Prostate gland (tissue), 2 donors: Measurements from ENCODE around the gene C3orf20. TPM values are rescaled to one million over a fixed set of nuclear protein-coding genes. Genes with fewer than 3 reads are reported as not detected.

Experiments used
- DNase-seq: peaks from one replicate; pipeline ENCODE4 v3.0.0-alpha.2; 2019; ENCODE audit warnings: low spot score
- H3K27ac ChIP-seq, 2 donors: fragments of 200-600 bp; sonication (generic); 2 replicates each; pipeline ENCODE4 v1.5.1; 2017 to 2019
- H3K27me3 ChIP-seq: fragments of 200-600 bp; sonication (generic); replicated peaks from 2 replicates; pipeline ENCODE4 v1.5.1; 2019; ENCODE audit not compliant: insufficient read depth
- H3K36me3 ChIP-seq, 2 donors: fragments of 200-600 bp; sonication (generic); 1 replicate in 1 of 2; 2 replicates in 1 of 2; pipeline versions ENCODE4 v1.5.1 to v1.8.1; 2017 to 2019
- H3K4me1 ChIP-seq: fragments of 200-600 bp; sonication (generic); replicated peaks from 2 replicates; pipeline ENCODE4 v1.5.1; 2019
- H3K4me3 ChIP-seq, 2 donors: fragments of 200-600 bp; sonication (generic); 2 replicates each; pipeline ENCODE4 v1.5.1; 2017 to 2019
- H3K9me3 ChIP-seq: fragments of 200-600 bp; sonication (generic); 2 replicates; pipeline ENCODE4 v1.5.1; 2017
- POLR2A ChIP-seq: fragments of 450-650 bp; IDR thresholded peaks from one replicate; pipeline ENCODE4 v1.6.1; 2016; ENCODE audit warnings: antibody characterized with exemption, mild to moderate bottlenecking
- POLR2AphosphoS5 ChIP-seq: sonication (generic); formaldehyde crosslinking; IDR thresholded peaks from one replicate; pipeline ENCODE4 v1.6.1; 2017; ENCODE audit warnings: antibody characterized with exemption
- WGBS: methylation state at CpG from one replicate; pipeline ENCODE4 v1.1.5; 2018; 5-methylcytosine and 5-hydroxymethylcytosine counted together
- intact Hi-C: fragments of 100-400 bp; cut with DNase I; formaldehyde crosslinking; loops from one replicate; pipeline ENCODE4 v1.14.2; 2022
- total RNA-seq, 2 donors: library from RNA; depleted of rRNA; stranded (reverse); fragments of >200 nt; gene quantifications; one replicate each; pipeline ENCODE4 v1.1.0, GENCODE V29; 2016
- TF ChIP-seq, protein P1 (sequence below), 4 experiments: fragments of 200-600 bp in 2 of 4; fragments of 450-650 bp in 2 of 4; sonication (generic) in 2 of 4; IDR thresholded peaks; 1 replicate in 3 of 4; 2 replicates in 1 of 4; pipeline ENCODE4 v1.5.1; 2016 to 2019; ENCODE audit warnings: antibody characterized with exemption in 4 of 4, mild to moderate bottlenecking in 2 of 4, moderate library complexity in 2 of 4

Gene C3orf20
- total RNA-seq, 2 donors from 2014 or later, result 0.28 TPM; not detected in 1

DNA sequence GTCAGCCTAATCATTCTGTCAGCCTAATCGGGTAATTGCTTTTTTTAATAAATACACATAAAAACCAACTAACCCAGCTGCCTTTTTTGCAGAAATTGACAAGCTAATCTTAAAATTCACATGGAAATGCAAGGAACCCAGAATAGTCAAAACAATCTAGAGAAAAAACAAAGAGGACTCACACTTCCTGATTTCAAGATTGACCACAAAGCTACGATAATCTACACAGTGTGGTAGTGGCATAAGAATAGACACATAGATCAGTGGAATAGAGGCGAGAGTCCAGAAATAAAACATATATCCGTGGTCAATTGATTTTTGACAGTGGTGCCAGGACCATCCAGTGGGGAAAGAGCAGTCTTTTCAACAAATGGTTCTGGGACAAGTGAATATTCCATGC, 2.4 kb upstream of the C3orf20 start:
- Histone ChIP-seq H3K4me3 (no peak overlapping the region), H3K27ac (no peak overlapping the region), H3K9me3 (no peaks in the 10 kb centered on the region), H3K36me3 (peaks cover 11 to 14% of the 10 kb centered on the region in 2 donors), H3K4me1 (no peaks in the 10 kb centered on the region), H3K27me3 (no peaks in the 10 kb centered on the region)
- WGBS, result 77% methylated on average over 4 of the region's 4 CpGs
- TF ChIP-seq, protein P1, sequence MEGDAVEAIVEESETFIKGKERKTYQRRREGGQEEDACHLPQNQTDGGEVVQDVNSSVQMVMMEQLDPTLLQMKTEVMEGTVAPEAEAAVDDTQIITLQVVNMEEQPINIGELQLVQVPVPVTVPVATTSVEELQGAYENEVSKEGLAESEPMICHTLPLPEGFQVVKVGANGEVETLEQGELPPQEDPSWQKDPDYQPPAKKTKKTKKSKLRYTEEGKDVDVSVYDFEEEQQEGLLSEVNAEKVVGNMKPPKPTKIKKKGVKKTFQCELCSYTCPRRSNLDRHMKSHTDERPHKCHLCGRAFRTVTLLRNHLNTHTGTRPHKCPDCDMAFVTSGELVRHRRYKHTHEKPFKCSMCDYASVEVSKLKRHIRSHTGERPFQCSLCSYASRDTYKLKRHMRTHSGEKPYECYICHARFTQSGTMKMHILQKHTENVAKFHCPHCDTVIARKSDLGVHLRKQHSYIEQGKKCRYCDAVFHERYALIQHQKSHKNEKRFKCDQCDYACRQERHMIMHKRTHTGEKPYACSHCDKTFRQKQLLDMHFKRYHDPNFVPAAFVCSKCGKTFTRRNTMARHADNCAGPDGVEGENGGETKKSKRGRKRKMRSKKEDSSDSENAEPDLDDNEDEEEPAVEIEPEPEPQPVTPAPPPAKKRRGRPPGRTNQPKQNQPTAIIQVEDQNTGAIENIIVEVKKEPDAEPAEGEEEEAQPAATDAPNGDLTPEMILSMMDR (IDR thresholded peaks at IDR 0.05), result no peak
- TF ChIP-seq POLR2A, result no peak
- TF ChIP-seq POLR2AphosphoS5, result no peak
- no peak for DNase-seq
- intact Hi-C loops, result loop anchor here (2.0 kb wide), 1 partner anchor 108 kb away; no protein-coding TSS in a partner anchor

DNA sequence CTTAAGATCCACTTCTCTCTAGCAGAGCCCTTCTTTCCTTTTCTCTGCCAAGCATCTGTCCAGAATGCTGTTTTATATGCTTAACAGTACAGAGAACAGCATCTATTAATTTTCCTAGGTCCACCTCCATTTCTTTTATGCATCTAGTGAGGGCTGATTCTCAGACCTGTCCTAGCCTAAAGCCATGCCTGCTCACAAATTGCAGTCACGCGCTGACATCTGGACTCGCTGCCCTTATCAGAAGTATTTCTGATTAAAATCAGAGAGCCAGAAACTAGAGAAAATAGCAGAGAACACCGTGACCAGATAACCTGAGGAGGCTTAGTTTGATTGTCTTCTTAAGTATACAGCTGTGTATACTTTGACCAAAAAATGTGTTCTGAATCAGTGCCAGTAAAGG, 1.9 kb downstream of the C3orf20 start:
- intact Hi-C loops, result no loop called here

DNA sequence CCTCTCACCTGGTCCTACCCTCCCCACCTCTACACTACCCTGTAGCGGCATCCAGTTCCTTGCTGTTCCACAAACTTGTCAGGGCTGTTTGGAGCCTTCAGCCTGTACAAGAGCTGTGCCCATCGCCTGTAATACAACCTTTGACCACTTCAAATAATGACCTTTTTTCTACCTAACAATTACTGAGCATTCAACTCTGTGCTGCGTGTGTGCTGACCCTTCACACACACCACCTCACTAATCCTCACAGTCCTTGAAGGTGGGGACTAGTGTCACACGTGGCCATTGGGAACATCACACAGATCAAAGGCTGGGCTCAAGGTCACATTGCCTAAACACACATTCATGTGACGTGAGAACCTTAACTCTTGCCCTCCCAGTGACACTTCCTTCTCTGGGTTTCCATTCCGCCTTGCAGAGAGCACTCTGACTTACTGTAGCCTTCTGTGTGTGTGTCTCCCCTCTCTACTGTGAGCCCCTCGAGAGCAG, 3.1 kb downstream of the C3orf20 start:
- H3K36me3 ChIP-seq, result no peaks in the 10 kb centered on the region
- H3K4me3 ChIP-seq, result no peak overlapping the region
- no peaks in the 10 kb centered on the region for H3K9me3 ChIP-seq
- no peaks in the 10 kb centered on the region for H3K4me1 ChIP-seq
- DNase-seq, result no peak
- no peaks in the 10 kb centered on the region for H3K27me3 ChIP-seq
- no peak overlapping the region for H3K27ac ChIP-seq
- intact Hi-C loops, result no loop called here
- WGBS, result 73% methylated on average over 7 of the region's 7 CpGs
- TF ChIP-seq, protein P1 (IDR thresholded peaks at IDR 0.05), result no peak
- TF ChIP-seq POLR2AphosphoS5 (no peak), POLR2A (no peak)

More for the DNA sequence above, 1.9 kb downstream of the C3orf20 start:
- Histone ChIP-seq H3K4me1 (no peaks in the 10 kb centered on the region), H3K4me3 (no peak overlapping the region), H3K36me3 (peaks cover 3 to 5% of the 10 kb centered on the region in 2 donors), H3K9me3 (no peaks in the 10 kb centered on the region), H3K27ac (no peak overlapping the region), H3K27me3 (no peaks in the 10 kb centered on the region)
- WGBS, result 33% methylated on average over 4 of the region's 4 CpGs
- TF ChIP-seq POLR2A (no peak), POLR2AphosphoS5 (no peak)
- TF ChIP-seq, protein P1 (IDR thresholded peaks at IDR 0.05), result no peak
- no peak for DNase-seq

DNA sequence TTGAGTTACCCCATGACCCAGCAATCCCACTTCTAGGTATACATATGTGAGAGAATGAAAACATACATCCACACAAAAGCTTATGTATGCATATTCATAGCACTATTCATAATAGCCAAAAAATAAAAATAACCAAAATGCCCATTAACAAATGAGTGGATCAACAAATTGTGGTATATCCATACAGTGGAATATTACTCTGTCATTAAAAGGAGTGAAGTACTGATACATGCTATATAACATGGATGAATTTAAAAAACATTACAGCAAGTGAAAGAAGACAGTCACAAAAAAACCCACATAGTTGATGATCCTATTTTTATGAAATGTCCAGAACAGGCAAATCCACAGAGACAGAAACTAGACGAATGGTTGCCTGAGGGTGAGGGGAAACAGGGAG, 5.2 kb downstream of the C3orf20 start:
- DNase-seq, result no peak
- TF ChIP-seq POLR2A, result no peak
- TF ChIP-seq POLR2AphosphoS5, result no peak
- TF ChIP-seq, protein P1 (IDR thresholded peaks at IDR 0.05), result no peak
- Histone ChIP-seq H3K4me3 (no peak overlapping the region), H3K9me3 (no peaks in the 10 kb centered on the region), H3K4me1 (no peaks in the 10 kb centered on the region), H3K36me3 (no peaks in the 10 kb centered on the region), H3K27ac (no peak overlapping the region), H3K27me3 (no peaks in the 10 kb centered on the region)
- intact Hi-C loops, result no loop called here
- WGBS, result 97% methylated on average over 1 of the region's 1 CpG

DNA sequence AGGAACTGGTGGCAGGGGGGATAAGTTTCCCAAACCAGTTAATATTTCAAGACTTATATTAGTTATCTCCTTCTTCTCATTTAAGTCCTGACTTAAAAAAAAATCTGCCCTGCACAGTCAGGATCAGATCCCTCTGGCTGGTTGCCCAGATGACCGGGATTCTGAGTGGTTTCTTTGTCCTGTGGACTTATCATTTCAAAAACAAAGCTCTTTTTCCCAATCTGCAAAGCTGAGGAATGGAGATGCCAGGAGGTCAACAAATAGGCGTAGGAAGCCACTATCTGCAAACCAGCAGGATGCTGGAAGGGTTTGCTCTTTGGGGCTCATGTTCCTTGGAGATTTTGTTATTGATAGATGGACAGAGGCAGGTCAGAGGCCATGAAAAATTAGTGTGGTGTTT, 5.8 kb downstream of the C3orf20 start:
- 59% methylated on average over 2 of the region's 2 CpGs for WGBS
- Histone ChIP-seq H3K9me3 (no peaks in the 10 kb centered on the region), H3K4me3 (no peak overlapping the region), H3K36me3 (no peaks in the 10 kb centered on the region), H3K27me3 (no peaks in the 10 kb centered on the region), H3K27ac (no peak overlapping the region), H3K4me1 (no peaks in the 10 kb centered on the region)
- DNase-seq, result no peak
- no peak for TF ChIP-seq POLR2AphosphoS5
- intact Hi-C loops, result no loop called here
